A549 treated with AZD9567 at 1 μM for 4 hours (cell line): ENCODE data around the gene LECT2. TPM values are rescaled to one million over a fixed set of nuclear protein-coding genes. Genes with fewer than 3 reads are reported as not detected.

ENCODE experiments used
- total RNA-seq: library from RNA; stranded (reverse); fragments of 200-300 nt; extraction: Qiagen RNA extraction; gene quantifications from 5 replicates; pipeline ENCODE4 v1.2.3, GENCODE V29; 2022; ENCODE audit not compliant: insufficient read depth

LECT2 gene
- total RNA-seq = not detected in 5 replicates

GRCh38 chr5:135954899-135955298 is at the start of gene LECT2:
TSS of gene LECT2 (minus strand) at chr5:135954983. CDS start at chr5:135954833, 150 bp downstream.

Other genes with a start within 250 kb of the LECT2 start
- gene SLC25A48, start 120.3 kb downstream of the LECT2 start, total RNA-seq = 0.02 to 0.17 TPM (median 0.10 TPM) in 4 of 5 replicates, not detected in the other
- gene IL9, start 59.1 kb downstream of the LECT2 start, total RNA-seq = not detected in 5 replicates
- gene TGFBI, start 74.0 kb upstream of the LECT2 start, total RNA-seq = 1,398 to 1,960 TPM (median 1,744 TPM) in 5 replicates
- gene SMAD5, start 177.9 kb upstream of the LECT2 start, total RNA-seq = 26.4 to 36.3 TPM (median 31.4 TPM) in 5 replicates
- gene SMIM32, start 238.2 kb upstream of the LECT2 start, total RNA-seq = not detected in 5 replicates